Measurements from ENCODE around the gene CCDC184.
"Not testable (repeated sequence)": the region's sequence is repeated elsewhere in the genome, so short reads cannot be mapped to it uniquely, and the experiment has no call there.

CCDC184 gene

GRCh38 chr12:48216785-48217184 is 33.3 kb downstream of the CCDC184 start:
- DNase-seq, result no peak

- no peak for DNase-seq
Observed at GRCh38 chr12:48219631-48220030, 36.2 kb downstream of the CCDC184 start.

GRCh38 chr12:48220701-48221100 is 37.3 kb downstream of the CCDC184 start:
- no peak for DNase-seq

- no peak for DNase-seq
Observed at GRCh38 chr12:48221645-48222044, 38.2 kb downstream of the CCDC184 start.

- not testable (repeated sequence) for DNase-seq
Observed at GRCh38 chr12:48224533-48224932, 41.1 kb downstream of the CCDC184 start.

- DNase-seq, result not testable (repeated sequence)
Observed at GRCh38 chr12:48231169-48231958, 47.9 kb downstream of the CCDC184 start.
